ES-I3 (cell line): ENCODE measurements around the gene OR6B3.

Source experiments
- H3K36me3 ChIP-seq: 2 replicates; pipeline ENCODE4 v1.6.1; 2013; ENCODE audit warnings: mild to moderate bottlenecking, low read length, control low read depth, moderate library complexity; ENCODE audit not compliant: insufficient read depth
- H3K4me1 ChIP-seq: 2 replicates; pipeline ENCODE4 v1.6.1; 2013; ENCODE audit warnings: mild to moderate bottlenecking, control low read depth, low read length; ENCODE audit not compliant: insufficient read depth
- H3K9ac ChIP-seq: 2 replicates; pipeline ENCODE4 v1.6.1; 2013; ENCODE audit warnings: low read depth, mild to moderate bottlenecking, low read length, moderate library complexity
- H3K9me3 ChIP-seq: 2 replicates; pipeline ENCODE4 v1.6.1; 2013; ENCODE audit warnings: mild to moderate bottlenecking, low read length, moderate library complexity; ENCODE audit not compliant: control insufficient read depth, insufficient read depth

Gene OR6B3

GRCh38 chr2:240032406-240033329 lies 20.7 kb downstream of the OR6B3 start:
- H3K9me3 ChIP-seq, result no peaks in the 10 kb centered on the region
- no peak overlapping the region for H3K9ac ChIP-seq
- no peaks in the 10 kb centered on the region for H3K36me3 ChIP-seq
- no peaks in the 10 kb centered on the region for H3K4me1 ChIP-seq

GRCh38 chr2:240030379-240031094 lies 22.8 kb downstream of the OR6B3 start, which contains the start of gene OR6B2:
TSS of gene OR6B2 (minus strand) at chr2:240030429. CDS start at chr2:240030429, 0 bp downstream.
- Histone ChIP-seq H3K9ac (no peak within 1 kb of the TSS), H3K36me3 (no peaks in the 10 kb centered on the region), H3K9me3 (no peaks in the 10 kb centered on the region), H3K4me1 (no peaks in the 10 kb centered on the region)

- Histone ChIP-seq H3K4me1 (no peaks in the 10 kb centered on the region), H3K36me3 (peaks cover 11% of the 10 kb centered on the region; the same call in 1 of the 2 replicates), H3K9me3 (no peaks in the 10 kb centered on the region), H3K9ac (peak overlapping the region; percentile 67)
Observed at GRCh38 chr2:240024766-240025165, 28.6 kb downstream of the OR6B3 start.

- Histone ChIP-seq H3K4me1 (no peaks in the 10 kb centered on the region), H3K9ac (no peak overlapping the region), H3K9me3 (no peaks in the 10 kb centered on the region), H3K36me3 (peaks cover 12% of the 10 kb centered on the region; the same call in 1 of the 2 replicates)
Observed at GRCh38 chr2:240023792-240024191, 29.5 kb downstream of the OR6B3 start.

- no peak overlapping the region for H3K9ac ChIP-seq
- peaks cover 24% of the 10 kb centered on the region for H3K36me3 ChIP-seq
- no peaks in the 10 kb centered on the region for H3K4me1 ChIP-seq
- no peaks in the 10 kb centered on the region for H3K9me3 ChIP-seq
Observed at GRCh38 chr2:240021488-240022104, 31.7 kb downstream of the OR6B3 start.

GRCh38 chr2:240018071-240018750 lies 35.1 kb downstream of the OR6B3 start:
- no peaks in the 10 kb centered on the region for H3K9me3 ChIP-seq
- no peaks in the 10 kb centered on the region for H3K4me1 ChIP-seq
- H3K9ac ChIP-seq, result no peak overlapping the region
- peaks cover 24% of the 10 kb centered on the region for H3K36me3 ChIP-seq

- Histone ChIP-seq H3K9me3 (no peaks in the 10 kb centered on the region), H3K36me3 (peaks cover 18% of the 10 kb centered on the region)
Observed at GRCh38 chr2:240014327-240014726, 39.0 kb downstream of the OR6B3 start.

GRCh38 chr2:240013343-240013742 lies 40.0 kb downstream of the OR6B3 start:
- peaks cover 19% of the 10 kb centered on the region for H3K36me3 ChIP-seq
- no peak overlapping the region for H3K9ac ChIP-seq

More at GRCh38 chr2:240014327-240014726, 39.0 kb downstream of the OR6B3 start:
- Histone ChIP-seq H3K9ac (no peak overlapping the region), H3K4me1 (no peaks in the 10 kb centered on the region)

GRCh38 chr2:240002983-240003382 lies 50.3 kb downstream of the OR6B3 start:
- H3K9me3 ChIP-seq, result no peaks in the 10 kb centered on the region
- H3K9ac ChIP-seq, result no peak overlapping the region
- H3K36me3 ChIP-seq, result peaks cover 22% of the 10 kb centered on the region
- H3K4me1 ChIP-seq, result 0 out of 2 replicates have a peak, but pooled peaks cover 3% of the 10 kb centered on the region

More at GRCh38 chr2:240013343-240013742, 40.0 kb downstream of the OR6B3 start:
- no peaks in the 10 kb centered on the region for H3K4me1 ChIP-seq
- H3K9me3 ChIP-seq, result no peaks in the 10 kb centered on the region

- Histone ChIP-seq H3K9me3 (no peaks in the 10 kb centered on the region), H3K36me3 (peaks cover 22% of the 10 kb centered on the region), H3K9ac (no peak overlapping the region), H3K4me1 (0 out of 2 replicates have a peak, but pooled peaks cover 4% of the 10 kb centered on the region)
Observed at GRCh38 chr2:240000671-240001070, 52.6 kb downstream of the OR6B3 start.

GRCh38 chr2:239997686-239998409 lies 55.5 kb downstream of the OR6B3 start:
- H3K36me3 ChIP-seq, result peaks cover 15% of the 10 kb centered on the region
- H3K4me1 ChIP-seq, result 0 out of 2 replicates have a peak, but pooled peaks cover 4% of the 10 kb centered on the region
- no peaks in the 10 kb centered on the region for H3K9me3 ChIP-seq
- no peak overlapping the region for H3K9ac ChIP-seq
